ENCODE results near the gene TMEM150C. TPM values are rescaled to one million over a fixed set of nuclear protein-coding genes. Genes with fewer than 3 reads are reported as not detected.

TMEM150C gene
- total RNA-seq, 1 donor from 2014 or later = 5.4 TPM

DNA sequence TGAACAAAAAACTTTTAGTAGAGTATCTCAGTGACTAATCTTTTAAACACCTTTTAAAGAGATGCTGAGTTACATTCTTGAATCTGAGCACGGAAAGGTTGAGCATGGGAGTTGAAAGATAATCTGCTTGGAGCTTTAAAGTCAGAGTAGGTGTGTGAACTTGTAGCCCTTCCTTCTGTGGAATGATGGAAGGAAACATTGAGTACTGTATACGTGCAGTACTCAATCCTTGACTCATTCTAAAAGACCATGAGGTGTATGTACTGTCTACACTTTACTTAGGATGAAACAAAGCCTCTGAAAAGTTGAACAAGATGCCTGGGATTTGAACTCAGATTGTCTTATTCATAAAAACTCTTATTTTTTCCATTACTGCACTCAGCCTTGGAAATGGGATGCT lies 128.0 kb downstream of the TMEM150C start:
- Histone ChIP-seq H3K4me3 (no peak overlapping the region), H3K9me3 (no peaks in the 10 kb centered on the region), H3K4me1 (peaks cover 3 to 5% of the 10 kb centered on the region in 2 donors), H3K27ac (no peak overlapping the region), H3K27me3 (no peaks in the 10 kb centered on the region), H3K36me3 (no peaks in the 10 kb centered on the region)
- intact Hi-C loops (cut with DNase I) = no loop called here
- DNase-seq (ENCODE audit: low spot score in 2 of 2) = no peak
- TF ChIP-seq, protein P1, sequence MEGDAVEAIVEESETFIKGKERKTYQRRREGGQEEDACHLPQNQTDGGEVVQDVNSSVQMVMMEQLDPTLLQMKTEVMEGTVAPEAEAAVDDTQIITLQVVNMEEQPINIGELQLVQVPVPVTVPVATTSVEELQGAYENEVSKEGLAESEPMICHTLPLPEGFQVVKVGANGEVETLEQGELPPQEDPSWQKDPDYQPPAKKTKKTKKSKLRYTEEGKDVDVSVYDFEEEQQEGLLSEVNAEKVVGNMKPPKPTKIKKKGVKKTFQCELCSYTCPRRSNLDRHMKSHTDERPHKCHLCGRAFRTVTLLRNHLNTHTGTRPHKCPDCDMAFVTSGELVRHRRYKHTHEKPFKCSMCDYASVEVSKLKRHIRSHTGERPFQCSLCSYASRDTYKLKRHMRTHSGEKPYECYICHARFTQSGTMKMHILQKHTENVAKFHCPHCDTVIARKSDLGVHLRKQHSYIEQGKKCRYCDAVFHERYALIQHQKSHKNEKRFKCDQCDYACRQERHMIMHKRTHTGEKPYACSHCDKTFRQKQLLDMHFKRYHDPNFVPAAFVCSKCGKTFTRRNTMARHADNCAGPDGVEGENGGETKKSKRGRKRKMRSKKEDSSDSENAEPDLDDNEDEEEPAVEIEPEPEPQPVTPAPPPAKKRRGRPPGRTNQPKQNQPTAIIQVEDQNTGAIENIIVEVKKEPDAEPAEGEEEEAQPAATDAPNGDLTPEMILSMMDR (IDR thresholded peaks at IDR 0.05) = no peak

Other genes starting within 250 kb of the TMEM150C start
- 102 TPM for gene HNRNPD, start 188.0 kb downstream of the TMEM150C start, total RNA-seq
- gene HNRNPDL, start 131.5 kb downstream of the TMEM150C start, total RNA-seq = 73.9 TPM
- gene ENOPH1, start 131.4 kb downstream of the TMEM150C start, total RNA-seq = 5.4 TPM
- gene SCD5, start 236.8 kb upstream of the TMEM150C start, total RNA-seq = 28.0 TPM